OCI-LY1 (cell line): ENCODE measurements around the gene CKMT1A.
"Not testable (repeated sequence)": the region's sequence is repeated elsewhere in the genome, so short reads cannot be mapped to it uniquely, and the experiment has no call there.

Experiments
- H2AFZ ChIP-seq: fragments of 200-600 bp; sonication (generic), shearing (Covaris generic); 2 replicates; pipeline ENCODE4 v1.6.0; 2014; ENCODE audit warnings: antibody characterized with exemption, mild to moderate bottlenecking, low read length
- H3F3A ChIP-seq: fragments of 200-600 bp; sonication (generic), shearing (Covaris generic); 2 replicates; pipeline ENCODE4 v1.6.0; 2014; ENCODE audit warnings: mild to moderate bottlenecking, antibody characterized with exemption, low read length, moderate library complexity; ENCODE audit not compliant: insufficient read depth
- H3K27ac ChIP-seq: fragments of 200-600 bp; sonication (generic); 2 replicates; pipeline ENCODE4 v1.5.1; 2014; ENCODE audit warnings: low read length, mixed run types, mild to moderate bottlenecking, low read depth; ENCODE audit not compliant: poor library complexity, severe bottlenecking
- H3K27me3 ChIP-seq: fragments of 200-600 bp; sonication (generic); 2 replicates; pipeline ENCODE4 v1.6.0; 2014; ENCODE audit warnings: antibody characterized with exemption, mild to moderate bottlenecking, low read length, moderate library complexity; ENCODE audit not compliant: insufficient read depth
- H3K36me3 ChIP-seq: fragments of 200-600 bp; sonication (generic); 2 replicates; pipeline ENCODE4 v1.6.1; 2014; ENCODE audit warnings: mild to moderate bottlenecking, antibody characterized with exemption, low read length, moderate library complexity, mixed read lengths; ENCODE audit not compliant: insufficient read depth
- H3K4me1 ChIP-seq: fragments of 200-600 bp; sonication (generic); 2 replicates; pipeline ENCODE4 v1.5.1; 2014; ENCODE audit warnings: mild to moderate bottlenecking, low read length, moderate library complexity; ENCODE audit not compliant: insufficient read depth, severe bottlenecking
- H3K4me2 ChIP-seq: fragments of 200-600 bp; sonication (generic), shearing (Covaris generic); 2 replicates; pipeline ENCODE4 v1.6.1; 2014; ENCODE audit warnings: low read length
- H3K4me3 ChIP-seq: fragments of 200-600 bp; sonication (generic); 2 replicates; pipeline ENCODE4 v1.5.1; 2014; ENCODE audit warnings: low read length, low read depth, mild to moderate bottlenecking, mixed read lengths; ENCODE audit not compliant: poor library complexity, severe bottlenecking
- H3K79me2 ChIP-seq: fragments of 200-600 bp; shearing (Covaris generic); 2 replicates; pipeline ENCODE4 v1.6.1; 2016; ENCODE audit warnings: mixed run types, low read length, mixed read lengths; ENCODE audit not compliant: insufficient read depth
- H3K9ac ChIP-seq: fragments of 200-600 bp; sonication (generic), shearing (Covaris generic); 2 replicates; pipeline ENCODE4 v1.6.1; 2014; ENCODE audit warnings: mild to moderate bottlenecking, low read length, mixed read lengths
- H3K9me2 ChIP-seq: fragments of 200-600 bp; sonication (generic), shearing (Covaris generic); 2 replicates; pipeline ENCODE4 v1.6.1; 2014; ENCODE audit warnings: low read depth, mild to moderate bottlenecking, low read length, mixed read lengths
- H3K9me3 ChIP-seq: fragments of 200-600 bp; shearing (Covaris generic); 2 replicates; pipeline ENCODE4 v1.6.1; 2014; ENCODE audit warnings: low read length, mixed read lengths
- H4K20me1 ChIP-seq: fragments of 200-600 bp; sonication (generic), shearing (Covaris generic); 2 replicates; pipeline ENCODE4 v1.6.0; 2016; ENCODE audit warnings: mild to moderate bottlenecking, low read length; ENCODE audit not compliant: insufficient read depth
- CTCF ChIP-seq: fragments of 200-600 bp; sonication (generic), shearing (Covaris generic); IDR thresholded peaks from 2 replicates; pipeline ENCODE4 v1.5.1; 2017; ENCODE audit warnings: mild to moderate bottlenecking, antibody characterized with exemption, low read length, moderate library complexity, mixed read lengths
- EZH2 ChIP-seq: fragments of 200-600 bp; sonication (generic), shearing (Covaris generic); IDR thresholded peaks from 2 replicates; pipeline ENCODE4 v1.8.0; 2017; ENCODE audit warnings: borderline replicate concordance, mixed run types, mild to moderate bottlenecking, antibody characterized with exemption, low read length, moderate library complexity, mixed read lengths

The CKMT1A gene

GRCh38 chr15:43693148-43694022, at the start of gene CKMT1A:
Gene CKMT1A, plus strand, starts transcription at chr15:43693859. Its CDS starts 192 bp downstream, at chr15:43694051.
- not testable (repeated sequence) for H3F3A ChIP-seq, H3K9me2 ChIP-seq, H3K9ac ChIP-seq

GRCh38 chr15:43648649-43649429, 44.8 kb upstream of the CKMT1A start, which contains the start of gene CATSPER2:
Gene CATSPER2, minus strand, starts transcription at chr15:43648844. Its CDS starts 783 bp downstream, at chr15:43648061.
- H3K79me2 ChIP-seq: no peaks in the 10 kb centered on the region
- H3K27ac ChIP-seq: no peak within 1 kb of the TSS
- no peak within 1 kb of the TSS for H3K4me3 ChIP-seq
- no peaks in the 10 kb centered on the region for H3K36me3 ChIP-seq
- H3K9me2 ChIP-seq: no peaks in the 10 kb centered on the region
- H3K27me3 ChIP-seq: no peaks in the 10 kb centered on the region
- no peaks in the 10 kb centered on the region for H3K4me1 ChIP-seq
- no peak within 1 kb of the TSS for H3K4me2 ChIP-seq
- H3K9me3 ChIP-seq: no peaks in the 10 kb centered on the region
- no peaks in the 10 kb centered on the region for H4K20me1 ChIP-seq
- H3K9ac ChIP-seq: no peak within 1 kb of the TSS
- H3F3A ChIP-seq: no peaks in the 10 kb centered on the region
- H2AFZ ChIP-seq: no peak within 1 kb of the TSS
- TF ChIP-seq CTCF (no peak), EZH2 (no peak)

More at GRCh38 chr15:43693148-43694022, at the start of gene CKMT1A:
- H3K9me3 ChIP-seq, H2AFZ ChIP-seq, H3K4me2 ChIP-seq, H3K79me2 ChIP-seq, H3K27me3 ChIP-seq, H3K36me3 ChIP-seq, H4K20me1 ChIP-seq, H3K4me1 ChIP-seq, H3K27ac ChIP-seq, H3K4me3 ChIP-seq: not testable (repeated sequence)

- H3K4me3 ChIP-seq, H3K79me2 ChIP-seq, H3F3A ChIP-seq, H3K27ac ChIP-seq, H3K27me3 ChIP-seq, H4K20me1 ChIP-seq, H3K4me1 ChIP-seq, H3K9me2 ChIP-seq, H3K4me2 ChIP-seq, H3K36me3 ChIP-seq, H3K9ac ChIP-seq, H2AFZ ChIP-seq, H3K9me3 ChIP-seq: not testable (repeated sequence)
These were observed 44.2 kb upstream of the CKMT1A start for GRCh38 chr15:43649430-43649926.

DNA sequence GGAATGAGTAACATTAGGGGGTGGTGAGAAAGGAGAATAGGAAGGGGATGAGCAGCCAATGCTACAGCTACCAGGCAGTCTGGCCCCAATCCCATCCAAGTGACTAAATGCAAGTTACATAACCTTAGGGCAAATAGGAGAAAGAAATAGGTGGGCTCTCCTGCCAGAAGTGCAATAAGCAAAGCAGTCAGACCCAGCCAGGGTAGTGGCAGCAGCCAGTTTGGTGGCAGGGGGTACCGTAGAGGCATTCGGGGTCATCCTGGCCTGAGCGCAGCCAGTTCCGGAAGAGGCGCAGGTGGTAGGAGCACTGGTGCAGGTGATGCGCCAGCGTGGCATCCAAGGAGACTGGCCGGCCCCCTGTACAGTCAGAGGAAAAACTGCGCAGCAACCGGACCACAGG, 33.9 kb upstream of the CKMT1A start:
- not testable (repeated sequence) for H3K4me1 ChIP-seq, H3K36me3 ChIP-seq, H3K27ac ChIP-seq, H3K79me2 ChIP-seq, H3K4me2 ChIP-seq, H3F3A ChIP-seq, H3K9me3 ChIP-seq, H3K4me3 ChIP-seq, H3K9me2 ChIP-seq, H4K20me1 ChIP-seq, H3K9ac ChIP-seq, H2AFZ ChIP-seq, H3K27me3 ChIP-seq

DNA sequence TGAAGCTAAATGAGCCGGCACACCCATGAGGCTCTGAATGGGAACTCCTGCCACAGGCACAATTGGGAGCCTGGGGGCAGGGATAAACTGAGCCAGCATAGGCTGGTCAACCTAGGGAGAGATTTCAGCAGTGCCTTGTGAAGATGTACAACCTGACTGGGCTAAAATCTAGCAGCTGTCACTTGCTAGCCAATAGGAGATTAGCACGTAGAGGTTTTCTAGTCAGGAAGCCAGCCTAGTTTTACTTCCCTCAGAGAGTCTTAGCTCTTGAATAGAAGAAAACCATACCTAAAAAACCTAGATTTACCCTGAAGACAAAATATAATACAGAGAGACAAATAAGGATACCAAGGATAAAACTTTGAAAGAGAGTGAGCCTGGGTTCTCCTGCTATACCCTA, 31.4 kb upstream of the CKMT1A start:
- H2AFZ ChIP-seq, H3K4me3 ChIP-seq, H3K27ac ChIP-seq, H3K4me1 ChIP-seq, H3K9ac ChIP-seq, H4K20me1 ChIP-seq, H3K4me2 ChIP-seq, H3F3A ChIP-seq, H3K9me2 ChIP-seq, H3K36me3 ChIP-seq, H3K27me3 ChIP-seq, H3K79me2 ChIP-seq, H3K9me3 ChIP-seq: not testable (repeated sequence)

- H3K9ac ChIP-seq, H3K27me3 ChIP-seq, H3F3A ChIP-seq, H2AFZ ChIP-seq, H3K36me3 ChIP-seq, H3K9me3 ChIP-seq, H3K27ac ChIP-seq, H4K20me1 ChIP-seq, H3K4me3 ChIP-seq, H3K4me1 ChIP-seq, H3K9me2 ChIP-seq, H3K4me2 ChIP-seq, H3K79me2 ChIP-seq: not testable (repeated sequence)
These were observed 30.3 kb upstream of the CKMT1A start for GRCh38 chr15:43663333-43663732.
